ENCODE results near the gene PSMD4. TPM values are rescaled to one million over a fixed set of nuclear protein-coding genes. Genes with fewer than 3 reads are reported as not detected.

Gene PSMD4
- polyA plus RNA-seq, 1 donor (not counting 4 experiments of a cell fraction or from before 2014, with no cell fraction given), result 219 TPM

GRCh38 chr1:151309811-151310323 lies 55.3 kb downstream of the PSMD4 start:
- TF ChIP-seq EZH2 (IDR thresholded peaks at IDR 0.05; ENCODE audit: low read length), result no peak
- TF ChIP-seq, protein P1, sequence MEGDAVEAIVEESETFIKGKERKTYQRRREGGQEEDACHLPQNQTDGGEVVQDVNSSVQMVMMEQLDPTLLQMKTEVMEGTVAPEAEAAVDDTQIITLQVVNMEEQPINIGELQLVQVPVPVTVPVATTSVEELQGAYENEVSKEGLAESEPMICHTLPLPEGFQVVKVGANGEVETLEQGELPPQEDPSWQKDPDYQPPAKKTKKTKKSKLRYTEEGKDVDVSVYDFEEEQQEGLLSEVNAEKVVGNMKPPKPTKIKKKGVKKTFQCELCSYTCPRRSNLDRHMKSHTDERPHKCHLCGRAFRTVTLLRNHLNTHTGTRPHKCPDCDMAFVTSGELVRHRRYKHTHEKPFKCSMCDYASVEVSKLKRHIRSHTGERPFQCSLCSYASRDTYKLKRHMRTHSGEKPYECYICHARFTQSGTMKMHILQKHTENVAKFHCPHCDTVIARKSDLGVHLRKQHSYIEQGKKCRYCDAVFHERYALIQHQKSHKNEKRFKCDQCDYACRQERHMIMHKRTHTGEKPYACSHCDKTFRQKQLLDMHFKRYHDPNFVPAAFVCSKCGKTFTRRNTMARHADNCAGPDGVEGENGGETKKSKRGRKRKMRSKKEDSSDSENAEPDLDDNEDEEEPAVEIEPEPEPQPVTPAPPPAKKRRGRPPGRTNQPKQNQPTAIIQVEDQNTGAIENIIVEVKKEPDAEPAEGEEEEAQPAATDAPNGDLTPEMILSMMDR (optimal IDR thresholded peaks at IDR 0.05 in 1 of 3, IDR thresholded peaks at IDR 0.05 in 1 of 3, conservative IDR thresholded peaks at IDR 0.05 in 1 of 3; ENCODE audit: extremely low read depth in 1 of 3, insufficient read depth in 2 of 3, low read length in 3 of 3), result no peak
- no peak overlapping the region for H3K27ac ChIP-seq (ENCODE audit: control insufficient read depth, insufficient read depth, low read length)
- H2AFZ ChIP-seq (ENCODE audit: control insufficient read depth, low read length), result no peak overlapping the region
- H3K9me1 ChIP-seq (ENCODE audit: control insufficient read depth, extremely low read depth, insufficient read depth, low read length), result peaks cover 9% of the 10 kb centered on the region
- H3K4me1 ChIP-seq (ENCODE audit: control insufficient read depth, extremely low read depth, insufficient read depth, low read length), result peaks cover 23% of the 10 kb centered on the region
- H3K4me2 ChIP-seq (ENCODE audit: control insufficient read depth, extremely low read depth, insufficient read depth, low read depth, low read length), result no peak overlapping the region
- no peak overlapping the region for H3K4me3 ChIP-seq (ENCODE audit: control insufficient read depth in 2 of 3, extremely low read depth in 1 of 3, insufficient read depth in 2 of 3, low read depth in 1 of 3, low read length in 3 of 3)
- DNase-seq (ENCODE audit: low read depth, low spot score) (no peak), FAIRE-seq (no peak)
- dilution Hi-C loops (cut with MboI; ENCODE audit: extremely low pct_ligation_motif_present, low sequenced_read_pairs), result no loop called here
- peaks cover 40 to 69% of the 10 kb centered on the region in 2 experiments for H3K36me3 ChIP-seq (ENCODE audit: control insufficient read depth in 2 of 2, extremely low read depth in 1 of 2, insufficient read depth in 2 of 2, low read length in 2 of 2)
- H4K20me1 ChIP-seq (ENCODE audit: control insufficient read depth, extremely low read depth, insufficient read depth, low read length), result peaks cover 7% of the 10 kb centered on the region
- H3K9ac ChIP-seq (ENCODE audit: control insufficient read depth, extremely low read depth, insufficient read depth, low read length), result no peak overlapping the region
- H3K27me3 ChIP-seq (ENCODE audit: control insufficient read depth, extremely low read depth, insufficient read depth, low read length), result no peaks in the 10 kb centered on the region
- peaks cover 11% of the 10 kb centered on the region for H3K79me2 ChIP-seq (ENCODE audit: control insufficient read depth, insufficient read depth, low read length)
- no peaks in the 10 kb centered on the region for H3K9me3 ChIP-seq (ENCODE audit: control insufficient read depth, low read depth, low read length)

GRCh38 chr1:151311011-151311410 lies 56.5 kb downstream of the PSMD4 start:
- peak overlapping the region; percentile 27 for H3K4me2 ChIP-seq (ENCODE audit: control insufficient read depth, extremely low read depth, insufficient read depth, low read depth, low read length)

More at GRCh38 chr1:151311011-151311410, 56.5 kb downstream of the PSMD4 start:
- dilution Hi-C loops (cut with MboI; ENCODE audit: extremely low pct_ligation_motif_present, low sequenced_read_pairs), result no loop called here
- Histone ChIP-seq H3K27me3 (ENCODE audit: control insufficient read depth, extremely low read depth, insufficient read depth, low read length) (no peaks in the 10 kb centered on the region), H4K20me1 (ENCODE audit: control insufficient read depth, extremely low read depth, insufficient read depth, low read length) (peaks cover 7% of the 10 kb centered on the region), H3K4me3 (ENCODE audit: control insufficient read depth in 2 of 3, extremely low read depth in 1 of 3, insufficient read depth in 2 of 3, low read depth in 1 of 3, low read length in 3 of 3) (no peak overlapping the region), H3K27ac (ENCODE audit: control insufficient read depth, insufficient read depth, low read length) (peak overlapping the region; percentile 41), H3K9me1 (ENCODE audit: control insufficient read depth, extremely low read depth, insufficient read depth, low read length) (peaks cover 9% of the 10 kb centered on the region), H3K4me1 (ENCODE audit: control insufficient read depth, extremely low read depth, insufficient read depth, low read length) (peaks cover 23% of the 10 kb centered on the region), H3K36me3 (ENCODE audit: control insufficient read depth in 2 of 2, extremely low read depth in 1 of 2, insufficient read depth in 2 of 2, low read length in 2 of 2) (peaks cover 38 to 66% of the 10 kb centered on the region in 2 experiments), H3K9ac (ENCODE audit: control insufficient read depth, extremely low read depth, insufficient read depth, low read length) (peak overlapping the region; percentile 19), H3K9me3 (ENCODE audit: control insufficient read depth, low read depth, low read length) (no peaks in the 10 kb centered on the region), H3K79me2 (ENCODE audit: control insufficient read depth, insufficient read depth, low read length) (peaks cover 11% of the 10 kb centered on the region), H2AFZ (ENCODE audit: control insufficient read depth, low read length) (no peak overlapping the region)
- FAIRE-seq (no peak), DNase-seq (ENCODE audit: low read depth, low spot score) (no peak)
- TF ChIP-seq, protein P1 (optimal IDR thresholded peaks at IDR 0.05 in 1 of 3, IDR thresholded peaks at IDR 0.05 in 1 of 3, conservative IDR thresholded peaks at IDR 0.05 in 1 of 3; ENCODE audit: extremely low read depth in 1 of 3, insufficient read depth in 2 of 3, low read length in 3 of 3), result no peak
- no peak for TF ChIP-seq EZH2 (IDR thresholded peaks at IDR 0.05; ENCODE audit: low read length)
